Measurements from ENCODE around the gene PPP1R12C.

- TF ChIP-seq CTCF (IDR thresholded peaks at IDR 0.05): no peak
- TF ChIP-seq EP300 (IDR thresholded peaks at IDR 0.05): no peak
These were observed 54.5 kb downstream of the PPP1R12C start, which contains the start of gene RDH13 for GRCh38 chr19:55062735-55063491.
